HepG2 (cell line): Measurements from ENCODE around the gene HMGN4. TPM values are rescaled to one million over a fixed set of nuclear protein-coding genes. Genes with fewer than 3 reads are reported as not detected.

ENCODE experiments used
- AGO2 ChIP-seq: fragments of 200-400 bp; formaldehyde crosslinking; optimal IDR thresholded peaks from 2 replicates; pipeline ENCODE3; 2017; ENCODE audit warnings: mild to moderate bottlenecking, low read depth, low read length, moderate library complexity
- AKNA ChIP-seq: sonication (generic); formaldehyde crosslinking; IDR thresholded peaks from 2 replicates; pipeline ENCODE4 v1.4.0; 2020; ENCODE audit warnings: missing genetic modification reagents, borderline replicate concordance
- ATF7 ChIP-seq, 2 experiments: fragments of 450-650 bp in 1 of 2; sonication (generic) in 1 of 2; formaldehyde crosslinking in 1 of 2; IDR thresholded peaks; 2 replicates each; pipeline versions ENCODE4 v1.4.0 to v1.6.1; 2016 to 2020; ENCODE audit warnings: antibody characterized with exemption in 1 of 2, mild to moderate bottlenecking in 1 of 2, missing genetic modification reagents in 1 of 2
- CREM ChIP-seq, 2 experiments: sonication (generic) in 1 of 2; formaldehyde crosslinking in 1 of 2; IDR thresholded peaks; 2 replicates each; pipeline versions ENCODE4 v1.4.0 to v1.6.1; 2016 to 2020; ENCODE audit warnings: antibody characterized with exemption in 1 of 2, mild to moderate bottlenecking in 1 of 2, missing genetic modification reagents in 1 of 2
- MYC ChIP-seq: sonication (generic); formaldehyde crosslinking; IDR thresholded peaks from 2 replicates; pipeline ENCODE4 v1.9.0; 2021; ENCODE audit warnings: missing genetic modification reagents, borderline replicate concordance
- RFX5 ChIP-seq: IDR thresholded peaks from 2 replicates; pipeline ENCODE4 v1.6.1; 2011; ENCODE audit warnings: low read depth, low read length, improper control_type of control experiment
- SALL2 ChIP-seq: sonication (generic); formaldehyde crosslinking; IDR thresholded peaks from 2 replicates; pipeline ENCODE4 v1.8.1; 2023; ENCODE audit warnings: mild to moderate bottlenecking, missing genetic modification reagents, inconsistent platforms
- SMYD3 ChIP-seq: sonication (generic); formaldehyde crosslinking; IDR thresholded peaks from 2 replicates; pipeline ENCODE4 v1.8.1; 2023; ENCODE audit warnings: mild to moderate bottlenecking, missing genetic modification reagents
- SRSF4 ChIP-seq: fragments of 200-400 bp; formaldehyde crosslinking; IDR thresholded peaks from one replicate; pipeline ENCODE4 v1.6.1; 2018; ENCODE audit warnings: mild to moderate bottlenecking, low read depth, low read length, moderate library complexity; ENCODE audit not compliant: poor library complexity, severe bottlenecking
- TCF7 ChIP-seq: sonication (generic); IDR thresholded peaks from 2 replicates; pipeline ENCODE4 v1.6.1; 2016; ENCODE audit warnings: antibody characterized with exemption, low read depth
- TMF1 ChIP-seq: sonication (generic); formaldehyde crosslinking; IDR thresholded peaks from 2 replicates; pipeline ENCODE4 v1.8.1; 2022; ENCODE audit warnings: low read depth, missing genetic modification reagents
- YEATS2 ChIP-seq: sonication (generic); formaldehyde crosslinking; IDR thresholded peaks from 2 replicates; pipeline ENCODE4 v1.4.0; 2020; ENCODE audit warnings: missing genetic modification reagents, borderline replicate concordance
- ZBTB21 ChIP-seq: sonication (generic); formaldehyde crosslinking; IDR thresholded peaks from 2 replicates; pipeline ENCODE4 v1.4.0; 2020; ENCODE audit warnings: missing genetic modification reagents
- ZNF33B ChIP-seq: sonication (generic); formaldehyde crosslinking; IDR thresholded peaks from 2 replicates; pipeline ENCODE4 v1.5.1; 2020; ENCODE audit warnings: mild to moderate bottlenecking, missing genetic modification reagents
- polyA plus RNA-seq, 8 experiments: library from polyadenylated mRNA; depleted of rRNA in 3 of 8; stranded (reverse) in 7 of 8; unstranded in 1 of 8; fragments of >200 nt; fragmentation: Illumina TruSeq in 4 of 8; extraction: Trizol in 4 of 8; gene quantifications; 2 replicates each; pipeline versions ENCODE4 v1.2.1 to v1.2.3, GENCODE V29; 2011 to 2016; ENCODE audit warnings: low read depth in 4 of 8, missing spikeins in 1 of 8, mixed read lengths in 1 of 8; ENCODE audit not compliant: insufficient read depth in 1 of 8
- total RNA-seq, 5 experiments: library from RNA; depleted of rRNA; stranded (reverse); fragments of >200 nt; fragmentation: Illumina TruSeq; extraction: Trizol; gene quantifications; 2 replicates each; pipeline ENCODE4 v1.2.3, GENCODE V29; 2016; ENCODE audit warnings: low read depth in 1 of 5
- TF ChIP-seq, protein P1 (sequence below): sonication (generic); formaldehyde crosslinking; IDR thresholded peaks from 2 replicates; pipeline ENCODE4 v1.5.1; 2020; ENCODE audit warnings: mild to moderate bottlenecking, missing genetic modification reagents
- TF ChIP-seq, protein P2 (sequence below): sonication (generic); formaldehyde crosslinking; IDR thresholded peaks from 2 replicates; pipeline ENCODE4 v1.4.0; 2020; ENCODE audit warnings: missing genetic modification reagents

Gene HMGN4
- total and polyA plus RNA-seq, 2 of the 13 experiments (the other 11 are each of a cell fraction or from before 2014, with no cell fraction given), result 39.9 to 52.1 TPM

DNA sequence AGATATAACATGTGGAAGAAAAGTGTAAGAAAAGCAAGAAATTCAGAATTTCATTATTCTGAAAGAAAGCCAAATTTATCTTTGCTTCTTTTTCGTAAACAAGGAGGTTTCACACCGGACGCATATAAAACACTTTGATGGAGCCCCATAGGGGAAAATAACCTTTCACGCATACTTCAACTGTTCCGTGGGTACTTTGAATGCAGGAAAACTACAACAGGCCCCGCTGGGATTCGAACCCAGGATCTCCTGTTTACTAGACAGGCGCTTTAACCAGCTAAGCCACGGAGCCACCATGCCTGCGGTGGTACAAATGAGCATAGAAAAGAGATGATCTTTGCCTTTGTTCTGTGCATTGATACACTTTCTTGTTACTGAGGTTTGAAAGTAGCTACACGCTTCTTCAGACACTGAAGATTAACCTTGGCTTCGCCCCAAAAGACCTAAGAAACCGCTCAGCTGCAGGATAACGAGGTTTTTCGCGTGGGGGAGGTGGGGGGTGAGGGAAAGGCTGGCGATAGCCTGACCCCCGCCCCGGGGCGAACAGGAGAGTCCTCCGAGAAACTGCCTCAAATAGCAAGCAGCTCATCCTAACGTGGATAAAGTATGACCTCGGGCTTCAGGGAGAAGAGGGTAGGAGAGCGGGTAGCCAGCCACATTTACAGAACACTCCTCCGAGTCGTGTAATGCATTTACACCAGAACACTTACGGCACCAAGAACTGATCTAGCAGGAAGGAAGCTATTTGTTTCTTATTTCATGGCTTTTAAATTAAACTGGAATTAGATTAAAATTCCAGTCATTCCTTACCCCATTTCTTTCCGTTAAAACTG is 5.3 kb upstream of the HMGN4 start (continued):
- TF ChIP-seq AKNA (CRISPR knock-in tag), result no peak
- no peak for TF ChIP-seq SMYD3 (CRISPR knock-in tag)
- no peak for TF ChIP-seq ZNF33B (CRISPR knock-in tag)
- peak; percentile 60; the same call in 1 of the 2 replicates for TF ChIP-seq TMF1 (CRISPR knock-in tag)
- TF ChIP-seq CREM (IDR thresholded peaks at IDR 0.05), result peak; percentile 38; the same call in 1 of the 2 replicates
- no peak for TF ChIP-seq CREM (CRISPR knock-in tag; IDR thresholded peaks at IDR 0.05)
- peak; percentile 82; the same call in 1 of the 2 replicates for TF ChIP-seq YEATS2 (CRISPR knock-in tag)
- no peak for TF ChIP-seq AGO2
- TF ChIP-seq, protein P1, sequence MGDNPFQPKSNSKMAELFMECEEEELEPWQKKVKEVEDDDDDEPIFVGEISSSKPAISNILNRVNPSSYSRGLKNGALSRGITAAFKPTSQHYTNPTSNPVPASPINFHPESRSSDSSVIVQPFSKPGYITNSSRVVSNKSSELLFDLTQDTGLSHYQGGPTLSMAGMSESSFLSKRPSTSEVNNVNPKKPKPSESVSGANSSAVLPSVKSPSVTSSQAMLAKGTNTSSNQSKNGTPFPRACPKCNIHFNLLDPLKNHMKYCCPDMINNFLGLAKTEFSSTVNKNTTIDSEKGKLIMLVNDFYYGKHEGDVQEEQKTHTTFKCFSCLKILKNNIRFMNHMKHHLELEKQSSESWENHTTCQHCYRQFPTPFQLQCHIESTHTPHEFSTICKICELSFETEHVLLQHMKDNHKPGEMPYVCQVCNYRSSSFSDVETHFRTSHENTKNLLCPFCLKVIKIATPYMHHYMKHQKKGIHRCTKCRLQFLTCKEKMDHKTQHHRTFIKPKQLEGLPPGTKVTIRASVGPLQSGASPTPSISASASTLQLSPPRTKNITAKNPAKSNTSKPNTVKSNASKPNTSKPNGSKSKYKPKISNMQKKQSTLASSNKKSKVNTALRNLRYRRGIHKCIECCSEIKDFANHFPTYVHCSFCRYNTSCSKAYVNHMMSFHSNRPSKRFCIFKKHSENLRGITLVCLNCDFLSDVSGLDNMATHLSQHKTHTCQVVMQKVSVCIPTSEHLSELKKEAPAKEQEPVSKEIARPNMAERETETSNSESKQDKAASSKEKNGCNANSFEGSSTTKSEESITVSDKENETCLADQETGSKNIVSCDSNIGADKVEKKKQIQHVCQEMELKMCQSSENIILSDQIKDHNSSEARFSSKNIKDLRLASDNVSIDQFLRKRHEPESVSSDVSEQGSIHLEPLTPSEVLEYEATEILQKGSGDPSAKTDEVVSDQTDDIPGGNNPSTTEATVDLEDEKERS (CRISPR knock-in tag), result peak; percentile 71; the same call in 1 of the 2 replicates
- TF ChIP-seq ATF7 (IDR thresholded peaks at IDR 0.05), result no peak
- no peak for TF ChIP-seq ATF7 (CRISPR knock-in tag; IDR thresholded peaks at IDR 0.05)
- peak; percentile 65; the same call in 1 of the 2 replicates for TF ChIP-seq MYC
- TF ChIP-seq RFX5, result no peak
- TF ChIP-seq SRSF4, result no peak
- TF ChIP-seq, protein P2, sequence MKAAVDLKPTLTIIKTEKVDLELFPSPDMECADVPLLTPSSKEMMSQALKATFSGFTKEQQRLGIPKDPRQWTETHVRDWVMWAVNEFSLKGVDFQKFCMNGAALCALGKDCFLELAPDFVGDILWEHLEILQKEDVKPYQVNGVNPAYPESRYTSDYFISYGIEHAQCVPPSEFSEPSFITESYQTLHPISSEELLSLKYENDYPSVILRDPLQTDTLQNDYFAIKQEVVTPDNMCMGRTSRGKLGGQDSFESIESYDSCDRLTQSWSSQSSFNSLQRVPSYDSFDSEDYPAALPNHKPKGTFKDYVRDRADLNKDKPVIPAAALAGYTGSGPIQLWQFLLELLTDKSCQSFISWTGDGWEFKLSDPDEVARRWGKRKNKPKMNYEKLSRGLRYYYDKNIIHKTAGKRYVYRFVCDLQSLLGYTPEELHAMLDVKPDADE, result no peak
- TF ChIP-seq ZBTB21 (CRISPR knock-in tag), result no peak
- TF ChIP-seq TCF7, result peak; percentile 34; the same call in 1 of the 2 replicates
- peak; percentile 80 for TF ChIP-seq SALL2
